Measurements from ENCODE around the gene NRCAM.

The NRCAM gene

DNA sequence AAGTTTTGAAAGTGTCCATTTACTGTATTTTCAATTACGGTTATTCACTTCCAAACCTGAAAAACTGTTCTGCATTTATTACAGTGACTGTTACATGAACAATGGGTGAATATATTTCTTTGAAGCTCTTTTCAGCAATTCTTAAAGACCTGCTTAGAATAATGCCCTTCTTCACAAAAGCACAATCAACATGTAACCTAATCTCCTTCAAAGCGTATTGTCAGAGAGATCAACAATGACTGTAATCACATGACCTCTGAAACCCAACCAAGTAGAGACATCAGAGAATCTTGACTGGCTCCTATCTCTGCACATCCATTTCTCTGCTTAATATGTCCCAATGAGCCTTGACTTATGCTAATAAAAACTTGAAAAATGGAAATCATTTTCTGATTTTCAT lies 126.7 kb downstream of the NRCAM start:
- TF ChIP-seq, protein P1, sequence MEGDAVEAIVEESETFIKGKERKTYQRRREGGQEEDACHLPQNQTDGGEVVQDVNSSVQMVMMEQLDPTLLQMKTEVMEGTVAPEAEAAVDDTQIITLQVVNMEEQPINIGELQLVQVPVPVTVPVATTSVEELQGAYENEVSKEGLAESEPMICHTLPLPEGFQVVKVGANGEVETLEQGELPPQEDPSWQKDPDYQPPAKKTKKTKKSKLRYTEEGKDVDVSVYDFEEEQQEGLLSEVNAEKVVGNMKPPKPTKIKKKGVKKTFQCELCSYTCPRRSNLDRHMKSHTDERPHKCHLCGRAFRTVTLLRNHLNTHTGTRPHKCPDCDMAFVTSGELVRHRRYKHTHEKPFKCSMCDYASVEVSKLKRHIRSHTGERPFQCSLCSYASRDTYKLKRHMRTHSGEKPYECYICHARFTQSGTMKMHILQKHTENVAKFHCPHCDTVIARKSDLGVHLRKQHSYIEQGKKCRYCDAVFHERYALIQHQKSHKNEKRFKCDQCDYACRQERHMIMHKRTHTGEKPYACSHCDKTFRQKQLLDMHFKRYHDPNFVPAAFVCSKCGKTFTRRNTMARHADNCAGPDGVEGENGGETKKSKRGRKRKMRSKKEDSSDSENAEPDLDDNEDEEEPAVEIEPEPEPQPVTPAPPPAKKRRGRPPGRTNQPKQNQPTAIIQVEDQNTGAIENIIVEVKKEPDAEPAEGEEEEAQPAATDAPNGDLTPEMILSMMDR (IDR thresholded peaks at IDR 0.05; ENCODE audit: low read depth, low read length), result no peak
- H3K27me3 ChIP-seq, result no peaks in the 10 kb centered on the region
- H3K36me3 ChIP-seq, result no peaks in the 10 kb centered on the region; the same call in 1 of the 2 replicates
- H3K4me1 ChIP-seq, result peaks cover 62% of the 10 kb centered on the region
- H3K4me3 ChIP-seq (ENCODE audit: low read depth, low read length), result no peak overlapping the region
- DNase-seq, result no peak
- no peaks in the 10 kb centered on the region for H3K9me3 ChIP-seq

DNA sequence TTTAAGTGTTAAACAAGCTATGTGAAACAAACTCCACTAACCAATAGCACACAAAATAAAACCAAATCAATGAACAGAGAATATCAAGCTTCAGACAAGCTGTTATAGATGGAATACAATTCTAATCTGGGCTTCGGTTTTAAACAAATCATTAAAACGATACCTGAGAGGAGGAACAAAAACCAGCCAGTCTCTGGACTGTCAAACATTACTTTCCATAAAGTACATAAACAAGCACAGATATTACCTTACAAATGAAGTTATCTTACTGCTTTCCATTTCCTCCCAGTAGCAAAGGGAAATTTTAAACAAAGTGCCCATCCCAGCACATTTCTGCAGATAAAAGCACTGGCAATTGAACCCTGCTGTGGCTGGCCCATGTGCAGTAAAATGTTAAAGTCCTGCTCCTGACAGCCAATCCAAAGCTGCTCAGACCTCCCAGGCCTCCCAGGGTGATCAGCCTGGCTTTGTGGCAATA lies 128.0 kb downstream of the NRCAM start:
- TF ChIP-seq, protein P1 (IDR thresholded peaks at IDR 0.05; ENCODE audit: low read depth, low read length), result no peak
- Histone ChIP-seq H3K4me3 (ENCODE audit: low read depth, low read length) (peak overlapping the region; percentile 28), H3K27me3 (no peaks in the 10 kb centered on the region), H3K9me3 (no peaks in the 10 kb centered on the region), H3K36me3 (no peaks in the 10 kb centered on the region; the same call in 1 of the 2 replicates), H3K4me1 (peaks cover 60% of the 10 kb centered on the region)
- no peak for DNase-seq

DNA sequence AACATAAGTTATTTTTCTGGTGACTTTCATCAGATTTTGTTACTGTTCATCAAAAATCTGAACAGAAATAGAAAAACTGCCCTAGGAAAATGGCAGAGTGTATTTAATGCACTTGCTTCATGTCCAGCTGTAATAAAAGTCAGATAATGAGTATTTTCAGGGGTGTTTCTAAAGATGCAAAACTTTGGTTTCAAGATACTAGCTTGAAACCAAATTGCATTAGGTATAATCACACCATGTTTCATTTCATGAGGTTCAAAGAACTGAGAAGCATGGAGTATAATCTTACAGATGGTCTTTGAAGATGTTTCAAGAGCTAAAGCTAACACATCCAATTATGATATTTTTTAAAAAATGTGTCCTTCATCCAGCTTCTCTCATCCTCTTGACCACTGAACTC lies 128.9 kb downstream of the NRCAM start:
- Histone ChIP-seq H3K27me3 (no peaks in the 10 kb centered on the region), H3K9me3 (no peaks in the 10 kb centered on the region), H3K36me3 (no peaks in the 10 kb centered on the region; the same call in 1 of the 2 replicates), H3K4me3 (ENCODE audit: low read depth, low read length) (peak overlapping the region; percentile 28), H3K4me1 (peaks cover 55% of the 10 kb centered on the region)
- no peak for DNase-seq
- TF ChIP-seq, protein P1 (IDR thresholded peaks at IDR 0.05; ENCODE audit: low read depth, low read length), result no peak

DNA sequence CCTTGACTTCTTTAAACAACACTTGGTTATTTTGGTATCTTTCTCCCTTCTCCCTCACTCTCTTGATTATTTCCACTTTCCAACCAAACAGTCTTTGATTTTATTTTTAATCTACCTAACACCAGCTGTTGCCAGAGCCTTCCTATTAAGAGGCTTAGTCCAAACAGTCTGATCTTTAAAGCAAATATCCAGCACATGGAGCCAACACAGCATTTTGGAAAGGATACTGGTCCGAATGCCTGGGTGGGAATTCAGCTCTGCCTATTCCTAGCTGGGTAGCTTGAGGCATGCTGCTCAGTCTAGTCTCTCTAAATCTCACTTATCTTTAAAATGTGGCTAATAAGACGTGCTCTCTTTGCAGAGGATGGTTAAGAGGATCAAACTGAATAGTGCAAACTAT lies 129.3 kb downstream of the NRCAM start:
- H3K4me3 ChIP-seq (ENCODE audit: low read depth, low read length), result peak overlapping the region; percentile 28
- no peaks in the 10 kb centered on the region for H3K9me3 ChIP-seq
- no peaks in the 10 kb centered on the region; the same call in 1 of the 2 replicates for H3K36me3 ChIP-seq
- DNase-seq, result no peak
- TF ChIP-seq, protein P1 (IDR thresholded peaks at IDR 0.05; ENCODE audit: low read depth, low read length), result no peak
- H3K27me3 ChIP-seq, result no peaks in the 10 kb centered on the region
- H3K4me1 ChIP-seq, result peaks cover 51% of the 10 kb centered on the region

DNA sequence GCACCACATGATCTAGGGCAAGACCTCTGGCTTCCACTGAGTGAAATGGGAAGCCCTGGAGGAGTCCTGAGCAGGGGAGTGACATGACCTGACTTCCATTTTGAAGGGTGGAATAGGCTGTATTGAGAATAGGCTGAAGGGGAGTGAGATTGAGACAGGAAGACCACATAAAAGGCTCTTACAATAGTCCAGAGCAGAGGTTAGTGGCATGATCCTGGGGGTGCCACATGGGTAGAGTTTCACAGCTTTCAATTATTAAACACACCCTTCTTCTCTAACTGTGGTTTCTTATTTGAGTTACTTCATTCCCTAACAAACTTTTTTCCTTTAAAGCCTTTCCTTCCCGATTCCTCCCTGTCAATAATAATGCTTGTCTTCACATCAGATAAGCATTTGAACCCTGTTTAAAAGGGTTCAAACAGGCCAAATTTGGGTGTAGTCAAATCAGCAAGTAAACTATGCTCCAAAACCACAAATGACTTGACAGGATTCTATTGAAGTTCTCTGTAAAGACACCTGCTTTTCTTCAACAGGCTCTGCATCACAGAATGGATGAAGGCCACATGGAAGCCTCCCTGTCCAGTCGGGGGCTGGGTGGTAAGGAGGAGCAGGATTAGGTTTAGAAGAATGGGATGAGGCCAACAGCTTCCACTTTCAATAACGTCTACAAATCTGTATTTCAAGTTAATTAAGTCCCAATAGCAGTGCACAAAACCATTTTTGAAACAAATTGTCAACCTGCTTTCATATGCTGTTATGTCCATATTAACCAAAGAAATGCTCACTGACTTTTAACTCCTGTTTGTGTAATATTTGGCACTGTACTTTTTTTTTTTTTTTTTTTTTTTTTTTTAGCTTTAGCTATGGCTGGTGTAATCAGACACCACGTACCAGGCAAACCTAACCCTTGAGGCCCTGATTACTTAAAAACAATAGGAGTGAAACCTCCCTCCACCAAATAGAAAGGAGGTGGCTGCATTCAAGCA lies 131.9 kb downstream of the NRCAM start:
- Histone ChIP-seq H3K27me3 (no peaks in the 10 kb centered on the region), H3K4me3 (ENCODE audit: low read depth, low read length) (no peak overlapping the region), H3K4me1 (peaks cover 35% of the 10 kb centered on the region), H3K9me3 (no peaks in the 10 kb centered on the region), H3K36me3 (no peaks in the 10 kb centered on the region)
- TF ChIP-seq, protein P1 (IDR thresholded peaks at IDR 0.05; ENCODE audit: low read depth, low read length), result no peak
- DNase-seq, result no peak

Measured in BE2C (cell line).